Measurements from ENCODE around the gene INSRR.

The INSRR gene

GRCh38 chr1:156822680-156823079 lies 36.2 kb downstream of the INSRR start:
- DNase-seq: no peak

GRCh38 chr1:156821801-156822200 lies 37.1 kb downstream of the INSRR start:
- no peak for DNase-seq

- no peak for DNase-seq
Observed at GRCh38 chr1:156816561-156817328, 42.2 kb downstream of the INSRR start, which contains the start of gene SH2D2A. Gene SH2D2A (minus strand): TSS chr1:156816848. CDS start chr1:156816708, 140 bp downstream.

- DNase-seq: no peak
Observed at GRCh38 chr1:156815961-156816422, 42.9 kb downstream of the INSRR start.

- no peak for DNase-seq
Observed at GRCh38 chr1:156815307-156815826, 43.5 kb downstream of the INSRR start.

GRCh38 chr1:156814571-156815260 lies 44.2 kb downstream of the INSRR start:
- no peak for DNase-seq

GRCh38 chr1:156813750-156814570 lies 45.0 kb downstream of the INSRR start:
- DNase-seq: peak; percentile 78

- DNase-seq: no peak
Observed at GRCh38 chr1:156813298-156813697, 45.6 kb downstream of the INSRR start.

GRCh38 chr1:156812293-156812990 lies 46.5 kb downstream of the INSRR start:
- DNase-seq: no peak

GRCh38 chr1:156811168-156811567 lies 47.7 kb downstream of the INSRR start:
- no peak for DNase-seq

- DNase-seq: no peak
Observed at GRCh38 chr1:156809711-156810366, 49.1 kb downstream of the INSRR start.

GRCh38 chr1:156809281-156809680 lies 49.6 kb downstream of the INSRR start:
- no peak for DNase-seq

- no peak for DNase-seq
Observed at GRCh38 chr1:156808186-156809030, 50.5 kb downstream of the INSRR start.

GRCh38 chr1:156807627-156808026 lies 51.3 kb downstream of the INSRR start:
- DNase-seq: no peak

GRCh38 chr1:156806512-156807440 lies 52.1 kb downstream of the INSRR start:
- no peak for DNase-seq

GRCh38 chr1:156805766-156806511 lies 53.0 kb downstream of the INSRR start:
- no peak for DNase-seq

GRCh38 chr1:156804572-156805243 lies 54.2 kb downstream of the INSRR start:
- no peak for DNase-seq

GRCh38 chr1:156804026-156804425 lies 54.9 kb downstream of the INSRR start:
- DNase-seq: no peak
